SH-SY5Y (cell line): ENCODE results near the gene UST.

Source experiments
- GATA2 ChIP-seq: IDR thresholded peaks from 2 replicates; pipeline ENCODE4 v1.6.1; 2011; ENCODE audit warnings: mild to moderate bottlenecking, low read depth, low read length
- GATA3 ChIP-seq: IDR thresholded peaks from 2 replicates; pipeline ENCODE4 v1.6.1; 2011; ENCODE audit warnings: low read depth, mild to moderate bottlenecking, low read length, moderate library complexity

GRCh38 chr6:149032599-149033405 is 286.0 kb downstream of the UST start:
- TF ChIP-seq GATA2 (no peak), GATA3 (no peak)
